HL-60 (cell line): ENCODE measurements around the gene AQP12B.

Experiments
- DNase-seq, 2 experiments: peaks; one replicate each; pipeline ENCODE4 v3.0.0-alpha.2; 2010 to 2020; ENCODE audit warnings: low read depth in 1 of 2, low spot score in 1 of 2
- H3K27ac ChIP-seq: fragments of 250-450 bp; sonication (Bioruptor Pico); replicated peaks from 2 replicates; pipeline ENCODE4 v1.5.1; 2020; ENCODE audit warnings: mild to moderate bottlenecking, moderate library complexity
- H3K27me3 ChIP-seq: fragments of 250-450 bp; sonication (Bioruptor Pico); 2 replicates; pipeline ENCODE4 v1.5.1; 2021; ENCODE audit warnings: mild to moderate bottlenecking, moderate library complexity; ENCODE audit not compliant: insufficient read depth, poor library complexity, severe bottlenecking
- H3K4me3 ChIP-seq: replicated peaks from 2 replicates; pipeline ENCODE4 v1.5.1; 2011; ENCODE audit warnings: mild to moderate bottlenecking, control low read depth, low read length; ENCODE audit not compliant: insufficient read depth
- GABPA ChIP-seq: IDR thresholded peaks from 2 replicates; pipeline ENCODE4 v1.6.1; 2012; ENCODE audit warnings: low read depth
- POLR2AphosphoS5 ChIP-seq: IDR thresholded peaks from 2 replicates; pipeline ENCODE4 v1.6.1; 2012; ENCODE audit warnings: low read depth
- SPI1 ChIP-seq: IDR thresholded peaks from 2 replicates; pipeline ENCODE4 v1.6.1; 2012; ENCODE audit warnings: low read depth, mild to moderate bottlenecking, borderline replicate concordance
- TF ChIP-seq, protein P1 (sequence below): IDR thresholded peaks from 2 replicates; pipeline ENCODE4 v1.6.1; 2012; ENCODE audit warnings: low read depth; ENCODE audit not compliant: insufficient replicate concordance
- TF ChIP-seq, protein P2 (sequence below): IDR thresholded peaks from one replicate; pipeline ENCODE4 v1.5.1; 2011; ENCODE audit warnings: low read length, control low read depth, inconsistent platforms; ENCODE audit not compliant: insufficient read depth

The AQP12B gene

DNA sequence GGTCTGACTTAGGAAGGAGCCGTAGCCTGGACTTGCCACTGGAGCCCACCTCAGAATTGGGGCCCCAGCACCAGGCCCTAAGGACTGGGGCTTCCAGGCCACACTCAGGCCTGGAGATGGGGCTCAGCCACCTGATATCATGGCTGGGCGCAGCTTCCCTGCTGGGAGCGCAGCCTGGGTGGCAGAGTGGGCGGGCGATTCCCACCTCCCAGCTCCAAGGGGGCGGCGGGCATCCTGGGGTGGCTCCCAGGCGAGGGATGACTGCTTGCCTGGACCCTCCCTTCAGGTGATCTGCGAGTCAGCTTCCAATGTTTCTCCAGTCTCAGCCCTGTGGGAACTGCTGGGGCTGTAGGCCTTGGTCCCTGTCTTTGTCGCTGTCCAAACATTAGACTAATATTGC, 37.3 kb downstream of the AQP12B start:
- no peak for TF ChIP-seq GABPA
- TF ChIP-seq, protein P1, sequence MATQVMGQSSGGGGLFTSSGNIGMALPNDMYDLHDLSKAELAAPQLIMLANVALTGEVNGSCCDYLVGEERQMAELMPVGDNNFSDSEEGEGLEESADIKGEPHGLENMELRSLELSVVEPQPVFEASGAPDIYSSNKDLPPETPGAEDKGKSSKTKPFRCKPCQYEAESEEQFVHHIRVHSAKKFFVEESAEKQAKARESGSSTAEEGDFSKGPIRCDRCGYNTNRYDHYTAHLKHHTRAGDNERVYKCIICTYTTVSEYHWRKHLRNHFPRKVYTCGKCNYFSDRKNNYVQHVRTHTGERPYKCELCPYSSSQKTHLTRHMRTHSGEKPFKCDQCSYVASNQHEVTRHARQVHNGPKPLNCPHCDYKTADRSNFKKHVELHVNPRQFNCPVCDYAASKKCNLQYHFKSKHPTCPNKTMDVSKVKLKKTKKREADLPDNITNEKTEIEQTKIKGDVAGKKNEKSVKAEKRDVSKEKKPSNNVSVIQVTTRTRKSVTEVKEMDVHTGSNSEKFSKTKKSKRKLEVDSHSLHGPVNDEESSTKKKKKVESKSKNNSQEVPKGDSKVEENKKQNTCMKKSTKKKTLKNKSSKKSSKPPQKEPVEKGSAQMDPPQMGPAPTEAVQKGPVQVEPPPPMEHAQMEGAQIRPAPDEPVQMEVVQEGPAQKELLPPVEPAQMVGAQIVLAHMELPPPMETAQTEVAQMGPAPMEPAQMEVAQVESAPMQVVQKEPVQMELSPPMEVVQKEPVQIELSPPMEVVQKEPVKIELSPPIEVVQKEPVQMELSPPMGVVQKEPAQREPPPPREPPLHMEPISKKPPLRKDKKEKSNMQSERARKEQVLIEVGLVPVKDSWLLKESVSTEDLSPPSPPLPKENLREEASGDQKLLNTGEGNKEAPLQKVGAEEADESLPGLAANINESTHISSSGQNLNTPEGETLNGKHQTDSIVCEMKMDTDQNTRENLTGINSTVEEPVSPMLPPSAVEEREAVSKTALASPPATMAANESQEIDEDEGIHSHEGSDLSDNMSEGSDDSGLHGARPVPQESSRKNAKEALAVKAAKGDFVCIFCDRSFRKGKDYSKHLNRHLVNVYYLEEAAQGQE, result peak; percentile 35
- TF ChIP-seq, protein P2, sequence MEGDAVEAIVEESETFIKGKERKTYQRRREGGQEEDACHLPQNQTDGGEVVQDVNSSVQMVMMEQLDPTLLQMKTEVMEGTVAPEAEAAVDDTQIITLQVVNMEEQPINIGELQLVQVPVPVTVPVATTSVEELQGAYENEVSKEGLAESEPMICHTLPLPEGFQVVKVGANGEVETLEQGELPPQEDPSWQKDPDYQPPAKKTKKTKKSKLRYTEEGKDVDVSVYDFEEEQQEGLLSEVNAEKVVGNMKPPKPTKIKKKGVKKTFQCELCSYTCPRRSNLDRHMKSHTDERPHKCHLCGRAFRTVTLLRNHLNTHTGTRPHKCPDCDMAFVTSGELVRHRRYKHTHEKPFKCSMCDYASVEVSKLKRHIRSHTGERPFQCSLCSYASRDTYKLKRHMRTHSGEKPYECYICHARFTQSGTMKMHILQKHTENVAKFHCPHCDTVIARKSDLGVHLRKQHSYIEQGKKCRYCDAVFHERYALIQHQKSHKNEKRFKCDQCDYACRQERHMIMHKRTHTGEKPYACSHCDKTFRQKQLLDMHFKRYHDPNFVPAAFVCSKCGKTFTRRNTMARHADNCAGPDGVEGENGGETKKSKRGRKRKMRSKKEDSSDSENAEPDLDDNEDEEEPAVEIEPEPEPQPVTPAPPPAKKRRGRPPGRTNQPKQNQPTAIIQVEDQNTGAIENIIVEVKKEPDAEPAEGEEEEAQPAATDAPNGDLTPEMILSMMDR, result no peak
- no peak for DNase-seq
- peaks cover 2% of the 10 kb centered on the region for H3K27me3 ChIP-seq
- H3K27ac ChIP-seq, result no peak overlapping the region
- no peak overlapping the region for H3K4me3 ChIP-seq

DNA sequence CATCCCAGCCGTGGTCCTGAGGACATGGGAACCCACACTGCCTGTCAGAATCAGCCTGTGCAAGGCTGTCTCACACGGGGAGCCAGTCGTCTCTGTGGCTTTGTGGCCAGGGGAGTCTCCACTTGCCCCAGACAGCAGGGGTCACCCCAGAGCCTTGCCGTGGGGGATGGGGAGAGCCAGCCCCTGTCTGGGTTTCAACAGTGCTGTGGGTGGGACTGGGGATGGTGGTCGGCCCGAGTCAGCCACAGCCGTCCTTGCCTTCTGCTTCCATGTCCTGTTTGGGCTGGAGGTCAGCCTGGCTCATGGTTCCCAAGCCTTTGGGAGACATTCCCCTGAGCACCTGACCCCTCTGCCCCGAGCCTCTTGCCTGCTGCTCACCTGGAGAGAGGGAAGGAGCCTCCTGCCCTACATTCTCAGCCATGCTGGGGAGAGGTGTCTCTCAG, 37.8 kb downstream of the AQP12B start:
- H3K4me3 ChIP-seq, result no peak overlapping the region
- no peak for TF ChIP-seq GABPA
- no peak for TF ChIP-seq POLR2AphosphoS5
- TF ChIP-seq SPI1, result no peak
- TF ChIP-seq, protein P2, result no peak
- TF ChIP-seq, protein P1, result no peak
- no peak overlapping the region for H3K27ac ChIP-seq
- H3K27me3 ChIP-seq, result peaks cover 2% of the 10 kb centered on the region
- no peak for DNase-seq

DNA sequence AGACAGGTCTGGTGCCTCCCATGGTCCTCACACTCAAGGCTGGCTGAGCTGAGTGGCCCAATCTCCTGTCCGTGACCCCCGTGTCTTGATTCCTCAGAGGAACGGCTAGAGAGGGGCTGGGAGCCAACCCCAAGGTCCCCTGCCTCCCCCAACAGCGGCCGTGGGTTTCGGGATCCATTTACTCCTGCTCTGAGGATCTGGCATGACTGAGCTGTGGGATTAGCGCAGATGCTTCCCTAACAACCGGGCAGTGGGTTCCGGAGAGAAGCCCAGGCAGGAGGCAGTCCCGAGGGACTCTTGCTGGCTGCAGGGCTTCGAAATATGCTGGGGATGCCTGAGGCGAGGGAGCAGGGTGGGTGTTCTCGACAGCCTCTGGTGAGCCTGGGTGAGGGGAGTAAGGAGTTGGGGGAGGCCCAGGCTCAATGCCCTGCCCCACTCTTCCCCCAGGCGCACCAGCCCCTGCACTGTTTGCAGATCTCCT, 38.5 kb downstream of the AQP12B start:
- DNase-seq, result no peak
- Histone ChIP-seq H3K27ac (no peak overlapping the region), H3K27me3 (peaks cover 2% of the 10 kb centered on the region), H3K4me3 (no peak overlapping the region)
- TF ChIP-seq SPI1 (no peak), GABPA (no peak), POLR2AphosphoS5 (no peak)
- TF ChIP-seq, protein P2, result no peak
- TF ChIP-seq, protein P1, result no peak
